SK-N-SH (cell line): ENCODE results near the gene ITCH. TPM values are rescaled to one million over a fixed set of nuclear protein-coding genes. Genes with fewer than 3 reads are reported as not detected.
"Not testable (repeated sequence)": the region's sequence is repeated elsewhere in the genome, so short reads cannot be mapped to it uniquely, and the experiment has no call there.

Experiments
- CTCF ChIA-PET: fragments of 300-600, 350-600 bp; formaldehyde crosslinking; extraction: SDS; loops from one replicate; lab custom pipeline; 2021; lab: Yijun Ruan, JAX
- POLR2A ChIA-PET: fragments of 350-600 bp; sonication (Branson Sonifier 250); formaldehyde crosslinking; extraction: SDS; loops from one replicate; lab custom pipeline; 2020; ENCODE audit warnings: antibody characterized with exemption, inconsistent platforms; lab: Yijun Ruan, JAX
- DNase-seq: peaks from one replicate; pipeline ENCODE4 v3.0.0; 2012
- H2AFZ ChIP-seq: fragments of 200-600 bp; sonication (generic); 2 replicates; pipeline ENCODE4 v1.8.1; 2016; ENCODE audit warnings: antibody characterized with exemption, mild to moderate bottlenecking, low read depth
- H3F3A ChIP-seq: fragments of 200-600 bp; sonication (generic); replicated peaks from 2 replicates; pipeline ENCODE3; 2016; ENCODE audit warnings: antibody characterized with exemption, mild to moderate bottlenecking; ENCODE audit not compliant: insufficient read depth
- H3K27ac ChIP-seq, 2 experiments: fragments of 200-500 bp in 1 of 2; fragments of 200-600 bp in 1 of 2; sonication (Bioruptor generic) in 1 of 2; sonication (generic), shearing (Covaris generic) in 1 of 2; 2 replicates each; pipeline versions ENCODE4 v1.5.1 to v1.6.1; 2014 to 2016; ENCODE audit warnings: low read depth in 2 of 2, inconsistent platforms in 1 of 2, low read length in 1 of 2, mild to moderate bottlenecking in 1 of 2, mixed read lengths in 1 of 2
- H3K27me3 ChIP-seq: fragments of 200-600 bp; sonication (generic), shearing (Covaris generic); 2 replicates; pipeline ENCODE4 v1.6.1; 2016; ENCODE audit warnings: mixed run types; ENCODE audit not compliant: insufficient read depth
- H3K36me3 ChIP-seq, 2 experiments: fragments of 200-500 bp in 1 of 2; fragments of 200-600 bp in 1 of 2; sonication (Bioruptor generic) in 1 of 2; sonication (generic) in 1 of 2; replicated peaks in 1 of 2; 2 replicates each; pipeline versions ENCODE3 to v1.5.1; 2014 to 2016; ENCODE audit warnings: low read length in 1 of 2, mild to moderate bottlenecking in 1 of 2; ENCODE audit not compliant: insufficient read depth in 2 of 2, control insufficient read depth in 1 of 2
- H3K4me1 ChIP-seq, 2 experiments: fragments of 200-500 bp in 1 of 2; fragments of 200-600 bp in 1 of 2; sonication (Bioruptor generic) in 1 of 2; sonication (generic), shearing (Covaris generic) in 1 of 2; 2 replicates each; pipeline versions ENCODE4 v1.5.1 to v1.6.1; 2014 to 2016; ENCODE audit warnings: low read depth in 1 of 2, low read length in 1 of 2, mixed run types in 1 of 2; ENCODE audit not compliant: insufficient read depth in 2 of 2, control insufficient read depth in 1 of 2
- H3K4me2 ChIP-seq: fragments of 200-600 bp; sonication (generic), shearing (Covaris generic); 2 replicates; pipeline ENCODE4 v1.6.1; 2017; ENCODE audit warnings: mixed run types
- H3K4me3 ChIP-seq, 2 experiments: fragments of 200-500 bp in 1 of 2; fragments of 200-600 bp in 1 of 2; sonication (Bioruptor generic) in 1 of 2; sonication (generic), shearing (Covaris generic) in 1 of 2; 2 replicates each; pipeline versions ENCODE4 v1.5.1 to v1.8.1; 2014 to 2016; ENCODE audit warnings: low read depth in 2 of 2, inconsistent platforms in 1 of 2, low read length in 1 of 2, mild to moderate bottlenecking in 1 of 2, mixed read lengths in 1 of 2, moderate library complexity in 1 of 2
- H3K79me2 ChIP-seq: fragments of 200-600 bp; sonication (generic); 2 replicates; pipeline ENCODE4 v1.8.1; 2017; ENCODE audit warnings: mild to moderate bottlenecking; ENCODE audit not compliant: insufficient read depth
- H3K9ac ChIP-seq: fragments of 200-600 bp; sonication (generic); 2 replicates; pipeline ENCODE4 v1.6.1; 2017; ENCODE audit warnings: mixed run types
- H3K9me2 ChIP-seq: fragments of 200-600 bp; sonication (generic); 2 replicates; pipeline ENCODE4 v1.6.1; 2017; ENCODE audit warnings: mixed run types
- H3K9me3 ChIP-seq: fragments of 200-600 bp; sonication (generic); 2 replicates; pipeline ENCODE4 v1.6.1; 2017; ENCODE audit warnings: mixed run types, mild to moderate bottlenecking, moderate library complexity
- H4K20me1 ChIP-seq: fragments of 200-600 bp; sonication (generic); 2 replicates; pipeline ENCODE4 v1.6.1; 2017; ENCODE audit warnings: mild to moderate bottlenecking, mixed run types; ENCODE audit not compliant: insufficient read depth
- FOXM1 ChIP-seq: IDR thresholded peaks from 2 replicates; pipeline ENCODE4 v1.4.0; 2012; ENCODE audit warnings: low read depth, mild to moderate bottlenecking
- MEF2A ChIP-seq: IDR thresholded peaks from 2 replicates; pipeline ENCODE4 v1.4.0; 2012; ENCODE audit warnings: low read depth, borderline replicate concordance
- NFIC ChIP-seq: IDR thresholded peaks from 2 replicates; pipeline ENCODE4 v1.4.0; 2012; ENCODE audit warnings: borderline replicate concordance
- RFX5 ChIP-seq: IDR thresholded peaks from 2 replicates; pipeline ENCODE4 v1.6.1; 2012; ENCODE audit warnings: mild to moderate bottlenecking, improper control_type of control experiment, low read length
- WGBS: methylation state at CpG from one replicate; pipeline ENCODE4 v1.1.6; 2017; ENCODE audit warnings: low lambda C conversion rate; 5-methylcytosine and 5-hydroxymethylcytosine counted together
- polyA plus RNA-seq, 3 experiments: library from polyadenylated mRNA; depleted of rRNA; stranded (reverse); fragments of >200 nt; gene quantifications; 2 replicates each; pipeline ENCODE4 v1.2.3, GENCODE V29; 2012

ITCH gene
- polyA plus RNA-seq, 1 of the 3 experiments (the other 2 are of a cell fraction): 3.8 TPM

GRCh38 chr20:34479627-34480026 lies 116.6 kb downstream of the ITCH start:
- no peaks in the 10 kb centered on the region for H3K9me2 ChIP-seq
- H3K4me1 ChIP-seq: no peaks in the 10 kb centered on the region
- DNase-seq: no peak
- peaks cover 5% of the 10 kb centered on the region; the same call in 1 of the 2 replicates for H3K79me2 ChIP-seq
- POLR2A ChIA-PET: no interaction called here
- H3K9ac ChIP-seq: no peak overlapping the region
- no peaks in the 10 kb centered on the region for H3K27me3 ChIP-seq
- WGBS: 98% methylated on average over 4 of the region's 4 CpGs
- H2AFZ ChIP-seq: no peak overlapping the region
- no peaks in the 10 kb centered on the region for H3K9me3 ChIP-seq
- no peak for TF ChIP-seq FOXM1
- TF ChIP-seq NFIC: no peak
- TF ChIP-seq MEF2A: no peak
- TF ChIP-seq RFX5: no peak
- peaks cover 58 to 76% of the 10 kb centered on the region in 2 experiments for H3K36me3 ChIP-seq
- peaks cover 11% of the 10 kb centered on the region for H3F3A ChIP-seq
- H3K4me3 ChIP-seq: no peak overlapping the region
- CTCF ChIA-PET: no interaction called here
- H3K27ac ChIP-seq: no peak overlapping the region
- no peaks in the 10 kb centered on the region for H4K20me1 ChIP-seq
- H3K4me2 ChIP-seq: no peak overlapping the region

GRCh38 chr20:34482154-34482553 lies 119.1 kb downstream of the ITCH start:
- H3K36me3 ChIP-seq: peaks cover 49 to 86% of the 10 kb centered on the region in 2 experiments

GRCh38 chr20:34483585-34484220 lies 120.6 kb downstream of the ITCH start:
- peaks cover 39 to 89% of the 10 kb centered on the region in 2 experiments for H3K36me3 ChIP-seq
- H3K4me1 ChIP-seq, H3K9ac ChIP-seq, H3K4me3 ChIP-seq, H3K9me3 ChIP-seq, DNase-seq, H3K27me3 ChIP-seq, H4K20me1 ChIP-seq, H3K9me2 ChIP-seq, H3K79me2 ChIP-seq, POLR2A ChIA-PET, H3K27ac ChIP-seq, H2AFZ ChIP-seq, H3K4me2 ChIP-seq: not testable (repeated sequence)
- peaks cover 11% of the 10 kb centered on the region for H3F3A ChIP-seq
- WGBS: 90% methylated on average over 3 of the region's 3 CpGs
- CTCF ChIA-PET: interaction anchor here (0.9 to 4.4 kb wide), 3 partner anchors 10 to 171 kb away, joined by 3 to 19 read pairs (median 4); no protein-coding TSS in a partner anchor

More at GRCh38 chr20:34482154-34482553, 119.1 kb downstream of the ITCH start:
- H2AFZ ChIP-seq, H3K4me3 ChIP-seq, H3K9me3 ChIP-seq, H3K27me3 ChIP-seq, H3K4me2 ChIP-seq, DNase-seq, H3K9me2 ChIP-seq, POLR2A ChIA-PET, H4K20me1 ChIP-seq, H3K9ac ChIP-seq, H3K27ac ChIP-seq, H3K4me1 ChIP-seq, H3K79me2 ChIP-seq: not testable (repeated sequence)
- peaks cover 11% of the 10 kb centered on the region for H3F3A ChIP-seq
- 53% methylated on average over 1 of the region's 1 CpG for WGBS
- CTCF ChIA-PET: interaction anchor here (1.3 to 4.4 kb wide), 2 partner anchors 9 to 169 kb away, joined by 4 to 19 read pairs; no protein-coding TSS in a partner anchor
